IMR-90 (cell line): ENCODE data around the gene TOP2A. TPM values are rescaled to one million over a fixed set of nuclear protein-coding genes. Genes with fewer than 3 reads are reported as not detected.
A peak's percentile ranks its signal among the peaks of the same experiment; 100 is the strongest.

Experiments used
- ATAC-seq: fragments of 200-7000 bp; cut with Tn5 transposase; 2 replicates; pipeline ENCODE4 v1.9.1; 2020; ENCODE audit warnings: low read depth, mild to moderate bottlenecking, moderate library complexity
- BruUV-seq: library from RNA; stranded (reverse); fragments of 400-500 nt; replicated peaks from 2 replicates; lab custom pipeline; 2021; lab: Mats Ljungman, UMichigan
- CTCF ChIA-PET: fragments of 300-600 bp; formaldehyde crosslinking; extraction: SDS; loops from one replicate; lab custom pipeline; 2021; ENCODE audit warnings: antibody characterized with exemption; lab: Yijun Ruan, JAX
- POLR2A ChIA-PET: fragments of 300-600 bp; sonication (Branson Sonifier 250); formaldehyde crosslinking; loops from one replicate; lab custom pipeline; 2022; ENCODE audit warnings: antibody characterized with exemption; ENCODE audit not compliant: unreplicated experiment; lab: Charles Lee
- DNase-seq: peaks from one replicate; pipeline ENCODE4 v3.0.0; 2013
- H2AFZ ChIP-seq: replicated peaks from 2 replicates; pipeline ENCODE3; 2013; ENCODE audit warnings: low read length, mild to moderate bottlenecking; ENCODE audit not compliant: poor library complexity
- H2AK5ac ChIP-seq: 2 replicates; pipeline ENCODE4 v1.6.1; 2013; ENCODE audit warnings: low read depth, low read length, inconsistent platforms
- H2AK9ac ChIP-seq: replicated peaks from 2 replicates; pipeline ENCODE3; 2013; ENCODE audit warnings: mild to moderate bottlenecking, low read depth, low read length, moderate library complexity; ENCODE audit not compliant: poor library complexity
- H2BK120ac ChIP-seq: 2 replicates; pipeline ENCODE4 v1.6.1; 2013; ENCODE audit warnings: low read depth, low read length, inconsistent platforms
- H2BK15ac ChIP-seq: 3 replicates; pipeline ENCODE4 v1.6.1; 2013; ENCODE audit warnings: low read depth, low read length, inconsistent platforms
- H2BK20ac ChIP-seq: 2 replicates; pipeline ENCODE4 v1.6.1; 2013; ENCODE audit warnings: low read depth, mild to moderate bottlenecking, inconsistent platforms, low read length, moderate library complexity
- H2BK5ac ChIP-seq: 2 replicates; pipeline ENCODE4 v1.6.1; 2013; ENCODE audit warnings: mild to moderate bottlenecking, low read depth, low read length, inconsistent platforms; ENCODE audit not compliant: poor library complexity, severe bottlenecking
- H3K14ac ChIP-seq: replicated peaks from 2 replicates; pipeline ENCODE4 v1.6.1; 2013; ENCODE audit warnings: low read depth, low read length, inconsistent platforms
- H3K18ac ChIP-seq: 2 replicates; pipeline ENCODE4 v1.6.1; 2013; ENCODE audit warnings: low read depth, low read length, control low read depth
- H3K23ac ChIP-seq: 2 replicates; pipeline ENCODE4 v1.6.1; 2013; ENCODE audit warnings: low read depth, low read length, inconsistent platforms
- H3K27ac ChIP-seq: 2 replicates; pipeline ENCODE4 v1.5.1; 2013; ENCODE audit warnings: mild to moderate bottlenecking, control low read depth, low read length; ENCODE audit not compliant: insufficient read depth
- H3K27me3 ChIP-seq: 2 replicates; pipeline ENCODE4 v1.6.1; 2013; ENCODE audit warnings: low read length; ENCODE audit not compliant: control insufficient read depth, insufficient read depth
- H3K36me3 ChIP-seq: 2 replicates; pipeline ENCODE4 v1.6.1; 2013; ENCODE audit warnings: low read length, mixed read lengths; ENCODE audit not compliant: control insufficient read depth, insufficient read depth
- H3K4ac ChIP-seq: 2 replicates; pipeline ENCODE4 v1.6.1; 2013; ENCODE audit warnings: low read depth, low read length, inconsistent platforms
- H3K4me1 ChIP-seq: 2 replicates; pipeline ENCODE4 v1.6.1; 2013; ENCODE audit warnings: low read length, mixed read lengths; ENCODE audit not compliant: control insufficient read depth, insufficient read depth
- H3K4me2 ChIP-seq: 2 replicates; pipeline ENCODE4 v1.6.1; 2013; ENCODE audit warnings: low read depth, mild to moderate bottlenecking, control low read depth, low read length, moderate library complexity
- H3K4me3 ChIP-seq: 2 replicates; pipeline ENCODE4 v1.5.1; 2013; ENCODE audit warnings: low read depth, mild to moderate bottlenecking, control low read depth, low read length, moderate library complexity; ENCODE audit not compliant: insufficient read depth
- H3K56ac ChIP-seq: 2 replicates; pipeline ENCODE4 v1.6.1; 2013; ENCODE audit warnings: low read length, inconsistent platforms; ENCODE audit not compliant: insufficient read depth; ENCODE audit errors: extremely low read depth
- H3K79me1 ChIP-seq, 2 experiments: 2 replicates each; pipeline ENCODE4 v1.6.1; 2013; ENCODE audit warnings: low read length in 2 of 2, inconsistent platforms in 1 of 2, low read depth in 1 of 2
- H3K9ac ChIP-seq: 2 replicates; pipeline ENCODE4 v1.6.1; 2013; ENCODE audit warnings: low read depth, low read length, control low read depth
- H3K9me1 ChIP-seq: 2 replicates; pipeline ENCODE4 v1.6.1; 2013; ENCODE audit warnings: low read length, inconsistent platforms; ENCODE audit not compliant: insufficient read depth
- H3K9me3 ChIP-seq: 2 replicates; pipeline ENCODE4 v1.6.1; 2013; ENCODE audit warnings: low read length; ENCODE audit not compliant: control insufficient read depth, insufficient read depth
- H4K20me1 ChIP-seq: 2 replicates; pipeline ENCODE4 v1.6.1; 2013; ENCODE audit warnings: low read length, inconsistent platforms; ENCODE audit not compliant: insufficient read depth
- H4K5ac ChIP-seq: 2 replicates; pipeline ENCODE4 v1.6.1; 2013; ENCODE audit warnings: mild to moderate bottlenecking, low read depth, low read length, control low read depth
- H4K8ac ChIP-seq, 2 experiments: 2 replicates each; pipeline ENCODE4 v1.6.1; 2013; ENCODE audit warnings: low read depth in 2 of 2, low read length in 2 of 2, control low read depth in 1 of 2, inconsistent platforms in 1 of 2
- H4K91ac ChIP-seq: 2 replicates; pipeline ENCODE4 v1.6.1; 2013; ENCODE audit warnings: low read depth, low read length, inconsistent platforms; ENCODE audit not compliant: insufficient read depth
- BHLHE40 ChIP-seq: fragments of 150-350 bp; IDR thresholded peaks from 2 replicates; pipeline ENCODE4 v1.6.1; 2016; ENCODE audit warnings: mild to moderate bottlenecking, low read depth, low read length
- CHD1 ChIP-seq: IDR thresholded peaks from 2 replicates; pipeline ENCODE4 v1.6.1; 2012; ENCODE audit warnings: low read depth, low read length, improper control_type of control experiment
- FOS ChIP-seq: fragments of 150-350 bp; IDR thresholded peaks from 2 replicates; pipeline ENCODE4 v1.6.1; 2016; ENCODE audit warnings: low read depth, low read length
- MAZ ChIP-seq: IDR thresholded peaks from 2 replicates; pipeline ENCODE4 v1.6.1; 2012; ENCODE audit warnings: low read depth, mild to moderate bottlenecking, low read length, improper control_type of control experiment, moderate library complexity, borderline replicate concordance
- POLR2A ChIP-seq: IDR thresholded peaks from 2 replicates; pipeline ENCODE4 v1.6.1; 2012; ENCODE audit warnings: mild to moderate bottlenecking, low read depth, low read length
- RAD21 ChIP-seq: IDR thresholded peaks from 2 replicates; pipeline ENCODE4 v1.6.1; 2012; ENCODE audit warnings: low read length, improper control_type of control experiment
- RCOR1 ChIP-seq: IDR thresholded peaks from 2 replicates; pipeline ENCODE4 v1.6.1; 2012; ENCODE audit warnings: mild to moderate bottlenecking, low read length, improper control_type of control experiment; ENCODE audit not compliant: insufficient replicate concordance
- RFX5 ChIP-seq: IDR thresholded peaks from 2 replicates; pipeline ENCODE4 v1.8.0; 2012; ENCODE audit warnings: low read depth, mild to moderate bottlenecking, low read length, moderate library complexity
- SMC3 ChIP-seq: fragments of 150-350 bp; IDR thresholded peaks from 2 replicates; pipeline ENCODE4 v1.6.1; 2016; ENCODE audit warnings: low read depth, mild to moderate bottlenecking, antibody characterized with exemption, low read length, moderate library complexity
- WGBS, 2 experiments: methylation state at CpG; one replicate each; pipeline versions ENCODE4 v1.1.5 to v1.1.7; 2013; ENCODE audit warnings: missing lambda C conversion rate in 2 of 2; ENCODE audit not compliant: insufficient read length in 1 of 2; ENCODE audit errors: extremely low coverage in 2 of 2; 5-methylcytosine and 5-hydroxymethylcytosine counted together
- dilution Hi-C: fragments of 300-500 bp; cut with HindIII; formaldehyde crosslinking; loops from one replicate; pipeline ENCODE4 v1.14.3; 2018; ENCODE audit warnings: low sequenced_read_pairs; ENCODE audit not compliant: unreplicated experiment
- in situ Hi-C: fragments of 300-500 bp; cut with MboI; formaldehyde crosslinking; loops from 3 replicates; pipeline ENCODE4 v1.14.3; 2019; ENCODE audit warnings: low sequenced_read_pairs, inconsistent platforms, mixed read lengths
- intact Hi-C: fragments of 100-400 bp; cut with micrococcal nuclease; formaldehyde crosslinking; loops from 2 replicates; pipeline ENCODE4 v1.10.0; 2022
- polyA plus RNA-seq, 3 experiments: library from polyadenylated mRNA; depleted of rRNA; stranded (reverse); fragments of >200 nt; gene quantifications; 2 replicates each; pipeline ENCODE4 v1.2.3, GENCODE V29; 2012; ENCODE audit warnings: low replicate concordance in 1 of 3
- total RNA-seq: library from RNA; depleted of rRNA; stranded (reverse); fragments of >200 nt; gene quantifications from 2 replicates; pipeline ENCODE4 v1.2.3, GENCODE V29; 2012
- TF ChIP-seq, protein P1 (sequence below): conservative IDR thresholded peaks from 2 replicates; pipeline ENCODE4 v1.5.1; 2012; ENCODE audit warnings: mild to moderate bottlenecking, low read depth, low read length, improper control_type of control experiment
- TF ChIP-seq, protein P2 (sequence below): fragments of 150-350 bp; IDR thresholded peaks from 2 replicates; pipeline ENCODE4 v1.6.1; 2017; ENCODE audit warnings: mild to moderate bottlenecking, antibody characterized with exemption, low read length, low read depth

The TOP2A gene
- total and polyA plus RNA-seq, 2 of the 4 experiments (the other 2 are of a cell fraction): 43.4 to 68.5 TPM

DNA sequence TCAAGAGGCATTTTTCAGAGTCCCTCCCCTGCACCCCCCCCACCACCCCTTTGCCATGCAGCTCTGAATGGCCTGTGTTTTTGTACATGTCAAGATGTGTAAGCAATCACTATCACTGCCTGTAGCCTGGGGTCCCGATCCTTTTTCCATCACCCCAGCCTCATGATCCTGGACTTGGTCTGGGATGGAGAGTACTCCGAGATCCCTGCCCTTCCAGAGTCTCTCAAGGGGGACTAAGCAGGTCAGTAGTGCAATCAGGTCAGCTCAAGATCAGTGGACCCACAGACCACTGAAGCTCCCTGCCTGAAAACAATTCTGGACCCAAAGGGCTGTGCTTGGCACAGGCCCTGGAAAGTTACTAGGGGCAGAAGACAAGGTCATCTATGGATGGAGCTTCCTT lies 45.7 kb downstream of the TOP2A start:
- H3K23ac ChIP-seq: no peak overlapping the region
- no peak overlapping the region for H2AK9ac ChIP-seq
- H3K4me3 ChIP-seq: no peak overlapping the region
- H3K4me1 ChIP-seq: no peaks in the 10 kb centered on the region
- H3K56ac ChIP-seq: no peak overlapping the region
- H4K91ac ChIP-seq: no peak overlapping the region
- H2BK20ac ChIP-seq: 0 out of 2 replicates have a peak overlapping the region, but pooled peaks have one; percentile 7
- POLR2A ChIA-PET: no interaction called here
- intact Hi-C loops: no loop called here
- H3K27ac ChIP-seq: no peak overlapping the region
- BruUV-seq: no TSS peak
- H3K9me3 ChIP-seq: 0 out of 2 replicates have a peak, but pooled peaks cover 2% of the 10 kb centered on the region
- CTCF ChIA-PET: interaction anchor here (1.0 kb wide), 1 partner anchor 162 kb away, joined by 3 read pairs; no protein-coding TSS in a partner anchor
- no peak overlapping the region for H2AK5ac ChIP-seq
- H3K18ac ChIP-seq: no peak overlapping the region
- no peak overlapping the region for H2BK15ac ChIP-seq
- 40% methylated on average over 1 of the region's 2 CpGs; no CpG with 5 or more reads in 1 of the 2 experiments for WGBS, 2 experiments
- H3K4me2 ChIP-seq: no peak overlapping the region
- no peak overlapping the region for H3K4ac ChIP-seq
- no peak overlapping the region for H2BK5ac ChIP-seq
- H3K36me3 ChIP-seq: no peaks in the 10 kb centered on the region
- DNase-seq (no peak), ATAC-seq (no peak)
- TF ChIP-seq RCOR1: no peak
- TF ChIP-seq, protein P1, sequence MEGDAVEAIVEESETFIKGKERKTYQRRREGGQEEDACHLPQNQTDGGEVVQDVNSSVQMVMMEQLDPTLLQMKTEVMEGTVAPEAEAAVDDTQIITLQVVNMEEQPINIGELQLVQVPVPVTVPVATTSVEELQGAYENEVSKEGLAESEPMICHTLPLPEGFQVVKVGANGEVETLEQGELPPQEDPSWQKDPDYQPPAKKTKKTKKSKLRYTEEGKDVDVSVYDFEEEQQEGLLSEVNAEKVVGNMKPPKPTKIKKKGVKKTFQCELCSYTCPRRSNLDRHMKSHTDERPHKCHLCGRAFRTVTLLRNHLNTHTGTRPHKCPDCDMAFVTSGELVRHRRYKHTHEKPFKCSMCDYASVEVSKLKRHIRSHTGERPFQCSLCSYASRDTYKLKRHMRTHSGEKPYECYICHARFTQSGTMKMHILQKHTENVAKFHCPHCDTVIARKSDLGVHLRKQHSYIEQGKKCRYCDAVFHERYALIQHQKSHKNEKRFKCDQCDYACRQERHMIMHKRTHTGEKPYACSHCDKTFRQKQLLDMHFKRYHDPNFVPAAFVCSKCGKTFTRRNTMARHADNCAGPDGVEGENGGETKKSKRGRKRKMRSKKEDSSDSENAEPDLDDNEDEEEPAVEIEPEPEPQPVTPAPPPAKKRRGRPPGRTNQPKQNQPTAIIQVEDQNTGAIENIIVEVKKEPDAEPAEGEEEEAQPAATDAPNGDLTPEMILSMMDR: no peak
- no peak for TF ChIP-seq BHLHE40
- no peak for TF ChIP-seq SMC3
- TF ChIP-seq RFX5: no peak
- TF ChIP-seq RAD21: no peak
- TF ChIP-seq, protein P2, sequence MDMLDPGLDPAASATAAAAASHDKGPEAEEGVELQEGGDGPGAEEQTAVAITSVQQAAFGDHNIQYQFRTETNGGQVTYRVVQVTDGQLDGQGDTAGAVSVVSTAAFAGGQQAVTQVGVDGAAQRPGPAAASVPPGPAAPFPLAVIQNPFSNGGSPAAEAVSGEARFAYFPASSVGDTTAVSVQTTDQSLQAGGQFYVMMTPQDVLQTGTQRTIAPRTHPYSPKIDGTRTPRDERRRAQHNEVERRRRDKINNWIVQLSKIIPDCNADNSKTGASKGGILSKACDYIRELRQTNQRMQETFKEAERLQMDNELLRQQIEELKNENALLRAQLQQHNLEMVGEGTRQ: no peak
- no peak for TF ChIP-seq CHD1
- TF ChIP-seq MAZ: no peak
- TF ChIP-seq FOS: no peak
- no peak for TF ChIP-seq POLR2A
- H2BK120ac ChIP-seq: no peak overlapping the region
- in situ Hi-C loops: loop anchor here (25.0 kb wide), 2 partner anchors 415 to 1290 kb away; partner anchors contain the start of genes KRT27 and KRT28
- no peak overlapping the region for H4K8ac ChIP-seq
- H3K9ac ChIP-seq: no peak overlapping the region
- dilution Hi-C loops: no loop called here
- H2AFZ ChIP-seq: no peak overlapping the region
- no peaks in the 10 kb centered on the region for H3K79me1 ChIP-seq
- no peaks in the 10 kb centered on the region for H3K27me3 ChIP-seq
- H4K20me1 ChIP-seq: no peaks in the 10 kb centered on the region
- no peaks in the 10 kb centered on the region for H3K9me1 ChIP-seq
- H4K5ac ChIP-seq: no peak overlapping the region
- H3K14ac ChIP-seq: no peak overlapping the region
